Activated naive CD4-positive, alpha-beta T cell treated with anti-CD3 and anti-CD28 coated beads, Interleukin-2, amount 50 U/mL, for 24 hours (primary cell): ENCODE measurements around the gene CASKIN2.
"Not testable (repeated sequence)": the region's sequence is repeated elsewhere in the genome, so short reads cannot be mapped to it uniquely, and the experiment has no call there.

Source experiments
- H3K27ac Mint-ChIP-seq: one replicate; pipeline ENCODE4 v1.8.0; 2021; ENCODE audit warnings: mild to moderate bottlenecking, mixed read lengths
- H3K27me3 Mint-ChIP-seq: one replicate; pipeline ENCODE4 v1.8.0; 2021; ENCODE audit warnings: mixed read lengths
- H3K36me3 Mint-ChIP-seq: one replicate; pipeline ENCODE4 v1.8.0; 2021; ENCODE audit warnings: mixed read lengths
- H3K4me1 Mint-ChIP-seq: one replicate; pipeline ENCODE4 v1.8.0; 2021; ENCODE audit warnings: mixed read lengths
- H3K4me3 Mint-ChIP-seq: one replicate; pipeline ENCODE4 v1.8.0; 2021; ENCODE audit warnings: mild to moderate bottlenecking, mixed read lengths
- H3K9me3 Mint-ChIP-seq: one replicate; pipeline ENCODE4 v1.8.0; 2021; ENCODE audit warnings: mixed read lengths

The CASKIN2 gene

DNA sequence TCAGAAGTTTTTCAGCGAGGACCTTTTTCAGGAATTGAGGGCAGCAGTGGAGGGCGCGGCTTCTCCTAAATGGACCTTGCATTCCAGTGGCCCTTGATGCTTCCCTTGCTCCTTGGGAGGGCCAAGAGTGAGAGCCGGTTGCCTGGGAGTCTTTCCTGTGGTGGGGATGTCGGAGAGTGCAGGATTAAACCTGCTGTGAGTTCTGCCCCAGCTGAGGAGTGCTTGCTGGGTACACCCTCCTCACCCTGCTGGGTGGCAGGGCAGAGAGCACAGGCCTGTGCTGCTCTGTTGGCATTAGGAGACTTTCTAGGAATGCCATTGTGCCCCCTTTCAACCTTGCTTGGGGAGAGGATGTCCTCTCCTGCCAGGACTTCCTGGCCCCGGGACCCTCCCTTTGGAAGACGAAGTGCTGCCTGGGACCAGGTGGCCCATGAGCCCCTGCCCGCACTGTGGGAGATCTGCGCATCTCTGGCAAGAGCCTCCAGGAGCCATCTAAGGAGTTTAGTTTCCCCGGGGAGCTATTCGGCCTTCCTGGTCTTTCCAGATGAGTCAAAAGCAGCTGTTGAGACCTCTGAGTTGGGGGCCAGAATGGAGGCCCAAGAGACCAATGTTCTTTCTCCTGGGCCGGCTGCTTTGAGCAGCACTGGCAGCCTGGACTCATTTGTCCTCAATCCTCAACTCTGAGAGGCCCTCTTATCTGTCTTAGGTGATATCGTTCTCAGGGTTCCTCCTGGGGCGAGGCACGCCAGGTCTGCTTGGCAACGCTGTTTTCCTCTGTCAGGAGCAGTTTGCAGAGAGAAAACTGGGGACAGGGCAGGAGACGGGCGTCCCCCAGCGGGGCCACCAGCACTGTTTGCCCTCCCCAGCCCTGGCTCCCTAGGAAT lies 15.7 kb upstream of the CASKIN2 start:
- Mint-ChIP-seq H3K4me1 (peaks cover 32% of the 10 kb centered on the region), H3K9me3 (no peaks in the 10 kb centered on the region), H3K27ac (no peak overlapping the region), H3K27me3 (no peaks in the 10 kb centered on the region), H3K36me3 (no peaks in the 10 kb centered on the region), H3K4me3 (no peak overlapping the region)

DNA sequence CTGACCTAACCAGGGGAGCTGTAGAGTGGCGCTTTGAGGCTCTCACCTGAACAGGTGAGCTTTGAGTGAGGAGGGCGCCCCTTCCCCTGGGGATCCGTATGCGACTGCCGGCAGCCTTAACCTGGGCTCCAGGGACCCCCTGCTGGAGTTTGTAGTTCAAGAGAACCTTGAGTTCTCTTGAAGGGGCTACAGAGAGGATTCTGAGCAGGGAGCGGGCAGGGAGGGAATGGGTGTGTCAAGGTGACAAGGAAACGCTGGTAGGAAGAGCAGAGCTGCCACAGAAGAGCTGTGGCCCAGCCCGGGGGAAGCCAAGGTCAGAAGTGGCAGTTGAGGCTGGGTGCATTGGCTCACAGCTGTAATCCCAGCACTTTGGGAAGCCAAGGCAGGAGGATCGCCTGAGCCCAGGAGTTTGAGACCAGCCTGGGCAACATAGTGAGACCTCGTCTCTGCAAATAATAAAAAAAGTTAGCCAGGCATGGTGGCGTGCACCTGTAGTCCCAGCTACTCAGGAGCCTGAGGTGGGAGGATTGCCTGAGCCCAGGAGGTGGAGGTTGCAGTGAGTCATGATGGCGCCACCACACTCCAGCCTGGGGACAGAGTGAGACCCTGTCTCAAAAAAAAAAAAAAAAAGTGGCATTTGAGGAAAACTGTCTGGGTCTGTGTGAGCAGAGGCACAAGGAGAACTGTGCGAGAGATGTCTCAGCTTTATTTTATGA lies 11.4 kb upstream of the CASKIN2 start:
- Mint-ChIP-seq H3K9me3 (no peaks in the 10 kb centered on the region), H3K4me1 (peaks cover 7% of the 10 kb centered on the region), H3K4me3 (peak overlapping the region; percentile 81), H3K27ac (no peak overlapping the region), H3K27me3 (no peaks in the 10 kb centered on the region), H3K36me3 (peaks cover 3% of the 10 kb centered on the region)

DNA sequence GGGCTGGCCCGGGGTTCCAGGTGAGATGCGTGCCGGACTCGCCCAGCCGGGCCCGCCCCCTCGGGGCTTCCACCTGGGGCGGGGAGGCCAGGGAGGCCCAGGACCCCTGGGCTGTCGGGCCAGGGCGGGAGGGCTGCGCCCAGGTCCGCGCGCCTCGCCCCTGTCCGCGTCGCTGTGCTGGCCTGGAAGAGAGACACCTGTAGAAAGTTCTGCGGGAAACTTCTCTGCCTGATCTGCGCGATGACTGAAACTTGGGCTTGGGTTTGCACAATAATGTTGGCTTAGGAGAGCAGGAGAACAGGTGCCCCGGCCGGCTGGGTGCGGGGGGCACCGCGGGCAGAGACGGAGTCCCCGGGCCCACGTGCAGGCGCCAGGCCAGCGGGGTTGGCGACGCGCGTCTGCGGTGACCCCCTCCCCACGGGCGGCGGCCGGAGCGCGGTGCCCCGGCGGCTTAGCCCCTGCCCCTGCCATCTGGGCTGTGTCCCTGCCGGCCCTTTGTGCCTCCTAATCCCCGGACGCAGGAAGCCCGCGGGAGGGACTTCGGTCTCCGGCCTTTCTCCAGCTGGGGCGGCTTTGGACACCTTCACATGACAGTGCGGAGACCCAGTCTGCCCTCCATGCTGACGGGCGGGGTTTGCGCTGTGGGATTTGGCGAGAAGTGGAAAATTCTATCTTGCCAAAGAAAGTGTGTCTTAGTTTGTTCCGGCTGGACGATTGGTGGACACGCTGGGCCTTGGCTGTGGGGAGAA lies 10.6 kb upstream of the CASKIN2 start:
- H3K27me3 Mint-ChIP-seq, result no peaks in the 10 kb centered on the region
- H3K27ac Mint-ChIP-seq, result no peak overlapping the region
- no peaks in the 10 kb centered on the region for H3K9me3 Mint-ChIP-seq
- H3K4me1 Mint-ChIP-seq, result peaks cover 7% of the 10 kb centered on the region
- peaks cover 3% of the 10 kb centered on the region for H3K36me3 Mint-ChIP-seq
- H3K4me3 Mint-ChIP-seq, result peak overlapping the region; percentile 81

GRCh38 chr17:75524970-75525805 lies 9.9 kb upstream of the CASKIN2 start, which contains the start of gene LLGL2:
TSS of gene LLGL2 (plus strand) at chr17:75525697. CDS start at chr17:75543427, 17,730 bp downstream.
- H3K36me3 Mint-ChIP-seq, result peaks cover 3% of the 10 kb centered on the region
- no peaks in the 10 kb centered on the region for H3K27me3 Mint-ChIP-seq
- H3K4me3 Mint-ChIP-seq, result peak within 1 kb of the TSS; percentile 81
- H3K4me1 Mint-ChIP-seq, result peaks cover 7% of the 10 kb centered on the region
- no peaks in the 10 kb centered on the region for H3K9me3 Mint-ChIP-seq
- H3K27ac Mint-ChIP-seq, result no peak within 1 kb of the TSS

DNA sequence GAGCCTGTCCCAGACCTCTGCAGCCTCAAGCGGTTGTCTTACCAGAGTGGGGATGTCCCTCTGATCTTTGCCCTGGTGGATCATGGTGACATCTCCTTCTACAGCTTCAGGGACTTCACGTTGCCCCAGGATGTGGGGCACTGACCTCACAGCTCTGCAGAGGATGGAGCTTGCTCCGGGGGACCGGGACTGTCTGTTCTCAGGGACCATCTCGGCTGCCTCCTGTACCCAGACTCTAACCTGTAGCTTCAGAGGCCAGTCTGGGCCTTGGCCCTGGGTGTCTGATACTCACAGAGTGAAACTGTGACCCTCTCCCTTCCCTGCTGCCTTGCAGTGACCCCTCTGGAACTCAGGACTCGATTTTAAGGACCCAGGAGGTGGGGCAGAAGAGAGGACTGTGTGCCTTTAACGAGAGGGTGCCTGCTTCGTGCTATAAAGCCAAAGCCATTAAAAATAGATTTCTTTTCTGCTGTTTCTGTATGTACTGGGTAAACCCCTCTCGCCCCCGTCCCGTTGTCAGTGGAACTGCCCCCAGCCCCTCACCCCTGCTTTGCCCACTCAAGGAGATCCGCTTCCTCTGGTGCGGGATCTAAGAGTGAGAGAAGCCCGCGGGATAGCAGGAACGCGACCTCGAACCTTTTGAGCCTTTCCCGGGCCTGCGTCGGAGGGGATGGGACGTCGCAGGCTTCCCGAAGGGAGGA lies 9.1 kb upstream of the CASKIN2 start:
- Mint-ChIP-seq H3K27me3 (no peaks in the 10 kb centered on the region), H3K4me1 (peaks cover 7% of the 10 kb centered on the region), H3K27ac (no peak overlapping the region), H3K9me3 (no peaks in the 10 kb centered on the region), H3K36me3 (peaks cover 3% of the 10 kb centered on the region), H3K4me3 (peak overlapping the region; percentile 51)

- Mint-ChIP-seq H3K4me3 (no peak overlapping the region), H3K27me3 (no peaks in the 10 kb centered on the region), H3K27ac (no peak overlapping the region), H3K36me3 (peaks cover 4% of the 10 kb centered on the region), H3K9me3 (no peaks in the 10 kb centered on the region), H3K4me1 (peaks cover 13% of the 10 kb centered on the region)
Observed at GRCh38 chr17:75523647-75524046, 8.3 kb upstream of the CASKIN2 start.

DNA sequence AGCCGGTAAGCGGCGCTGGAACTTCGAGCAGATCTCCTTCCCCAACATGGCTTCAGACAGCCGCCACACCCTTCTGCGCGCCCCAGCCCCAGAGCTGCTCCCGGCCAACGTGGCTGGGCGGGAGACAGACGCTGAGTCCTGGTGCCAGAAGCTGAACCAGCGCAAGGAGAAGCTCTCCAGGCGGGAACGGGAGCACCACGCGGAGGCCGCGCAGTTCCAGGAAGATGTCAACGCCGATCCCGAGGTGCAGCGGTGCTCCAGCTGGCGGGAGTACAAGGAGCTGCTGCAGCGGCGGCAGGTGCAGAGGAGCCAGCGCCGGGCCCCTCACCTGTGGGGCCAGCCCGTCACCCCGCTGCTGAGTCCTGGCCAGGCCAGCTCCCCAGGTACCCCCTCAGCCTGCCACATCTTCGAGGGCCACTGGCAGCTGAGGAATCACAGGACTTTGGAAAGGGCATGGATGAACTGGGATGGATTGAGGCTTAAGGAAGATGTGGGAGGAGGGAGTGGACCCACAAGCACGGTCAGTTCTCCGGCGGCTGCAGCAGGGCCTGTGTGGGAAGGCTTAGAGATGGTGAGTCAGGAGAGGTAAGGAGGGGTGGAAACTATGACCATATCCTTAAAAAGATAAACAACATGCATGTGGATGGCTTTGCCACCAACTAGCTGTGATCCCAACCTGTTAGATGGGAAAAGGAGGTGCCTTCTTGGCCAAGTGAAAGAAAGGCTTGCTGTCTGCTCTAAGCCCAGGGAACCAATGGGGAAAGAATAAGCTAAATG lies 6.8 kb upstream of the CASKIN2 start:
- no peaks in the 10 kb centered on the region for H3K9me3 Mint-ChIP-seq
- no peaks in the 10 kb centered on the region for H3K27me3 Mint-ChIP-seq
- H3K4me3 Mint-ChIP-seq, result no peak overlapping the region
- H3K36me3 Mint-ChIP-seq, result peaks cover 13% of the 10 kb centered on the region
- no peak overlapping the region for H3K27ac Mint-ChIP-seq
- H3K4me1 Mint-ChIP-seq, result peaks cover 29% of the 10 kb centered on the region

DNA sequence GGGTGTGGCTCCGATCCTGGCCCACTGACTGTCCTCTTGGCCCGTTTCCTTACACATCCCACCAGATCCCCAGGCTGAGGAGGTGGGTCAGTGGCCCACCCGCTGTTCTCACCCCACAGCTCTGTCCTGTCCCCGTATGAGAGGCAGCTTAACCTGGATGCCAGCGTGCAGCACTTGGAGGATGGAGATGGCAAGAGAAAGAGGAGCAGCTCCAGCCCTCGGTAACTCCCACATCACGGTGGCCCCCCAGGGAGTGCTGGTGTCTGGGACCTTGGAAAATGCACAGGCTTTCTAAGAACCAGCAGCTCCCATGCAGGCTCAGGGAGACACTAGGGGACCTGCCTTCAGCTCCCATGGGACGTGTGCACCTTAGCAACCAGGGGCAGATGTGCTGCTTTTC lies 6.0 kb upstream of the CASKIN2 start:
- H3K27me3 Mint-ChIP-seq, result no peaks in the 10 kb centered on the region
- peaks cover 25% of the 10 kb centered on the region for H3K4me1 Mint-ChIP-seq
- no peaks in the 10 kb centered on the region for H3K9me3 Mint-ChIP-seq
- H3K4me3 Mint-ChIP-seq, result no peak overlapping the region
- H3K36me3 Mint-ChIP-seq, result peaks cover 13% of the 10 kb centered on the region
- no peak overlapping the region for H3K27ac Mint-ChIP-seq

GRCh38 chr17:75520413-75520812 lies 5.1 kb upstream of the CASKIN2 start:
- not testable (repeated sequence) for H3K27ac Mint-ChIP-seq, H3K27me3 Mint-ChIP-seq, H3K4me3 Mint-ChIP-seq, H3K9me3 Mint-ChIP-seq
- Mint-ChIP-seq H3K4me1 (peaks cover 23% of the 10 kb centered on the region), H3K36me3 (peaks cover 13% of the 10 kb centered on the region)

DNA sequence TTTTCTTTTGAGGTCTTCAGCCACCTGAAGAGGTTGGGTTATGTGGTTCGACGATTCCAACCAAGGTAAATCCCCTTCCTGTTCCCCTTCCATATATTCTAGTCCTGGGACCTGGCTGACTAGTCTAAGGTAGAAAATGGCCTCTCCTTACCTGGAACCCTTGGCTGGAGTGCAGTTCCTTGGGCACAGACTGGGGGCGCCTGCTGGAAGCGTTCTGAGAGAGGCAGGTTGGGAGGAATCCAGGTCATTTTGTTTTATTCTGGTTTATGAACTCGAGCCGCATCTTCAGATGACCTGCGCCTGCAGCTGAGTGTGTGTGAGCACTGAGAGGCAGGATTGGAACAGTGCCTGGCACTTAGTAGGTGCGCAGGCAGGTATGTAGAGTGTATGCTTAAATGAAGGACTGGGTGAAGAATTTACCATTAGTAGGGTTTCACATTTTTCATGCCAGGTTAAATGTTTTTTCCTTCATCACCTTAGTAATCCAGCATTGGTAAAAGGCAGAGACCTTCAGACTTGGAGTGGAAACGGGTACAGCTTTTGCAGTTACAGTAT lies 3.7 kb upstream of the CASKIN2 start:
- Mint-ChIP-seq H3K9me3 (no peaks in the 10 kb centered on the region), H3K4me3 (no peak overlapping the region), H3K27me3 (no peaks in the 10 kb centered on the region), H3K4me1 (peaks cover 23% of the 10 kb centered on the region), H3K36me3 (peaks cover 13% of the 10 kb centered on the region), H3K27ac (peak overlapping the region; percentile 79)

- Mint-ChIP-seq H3K27ac (peak overlapping the region; percentile 79), H3K4me3 (peak overlapping the region; percentile 75)
Observed at GRCh38 chr17:75518201-75518600, 2.9 kb upstream of the CASKIN2 start.

DNA sequence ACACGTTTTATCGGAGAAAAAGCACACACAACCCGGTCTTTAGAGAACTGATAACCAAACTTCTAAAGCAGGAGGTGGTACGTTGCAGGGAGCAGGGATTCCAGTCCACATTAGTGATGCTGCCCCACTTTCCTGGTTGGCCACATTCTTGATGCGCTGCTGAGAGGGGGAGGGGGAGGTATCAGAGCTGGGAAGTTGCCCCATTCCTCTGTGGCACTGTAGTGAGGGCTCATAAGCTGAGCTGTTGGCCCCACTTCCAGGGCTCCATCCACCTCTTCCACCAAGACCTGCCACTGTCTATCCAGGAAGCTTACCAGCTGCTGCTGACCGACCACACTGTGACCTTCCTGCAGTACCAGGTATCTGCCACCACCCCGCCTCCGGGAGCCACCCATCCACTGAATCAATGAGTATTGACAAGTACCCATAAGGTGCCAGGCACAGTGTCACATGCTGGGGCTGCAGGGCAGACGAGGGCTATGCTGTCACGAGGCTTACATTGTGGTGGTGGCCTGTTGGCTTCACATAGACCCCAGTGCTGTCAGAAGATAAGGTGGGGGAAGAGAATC lies 2.0 kb upstream of the CASKIN2 start:
- Mint-ChIP-seq H3K27me3 (no peaks in the 10 kb centered on the region), H3K9me3 (no peaks in the 10 kb centered on the region), H3K27ac (peak overlapping the region; percentile 79), H3K4me1 (peaks cover 23% of the 10 kb centered on the region), H3K36me3 (peaks cover 12% of the 10 kb centered on the region), H3K4me3 (peak overlapping the region; percentile 75)

More at GRCh38 chr17:75518201-75518600, 2.9 kb upstream of the CASKIN2 start:
- no peaks in the 10 kb centered on the region for H3K9me3 Mint-ChIP-seq
- peaks cover 23% of the 10 kb centered on the region for H3K4me1 Mint-ChIP-seq
- H3K36me3 Mint-ChIP-seq, result peaks cover 13% of the 10 kb centered on the region
- no peaks in the 10 kb centered on the region for H3K27me3 Mint-ChIP-seq

GRCh38 chr17:75516619-75517296 lies 1.4 kb upstream of the CASKIN2 start:
- no peaks in the 10 kb centered on the region for H3K9me3 Mint-ChIP-seq
- peaks cover 23% of the 10 kb centered on the region for H3K4me1 Mint-ChIP-seq
- peak overlapping the region; percentile 75 for H3K4me3 Mint-ChIP-seq
- H3K27ac Mint-ChIP-seq, result no peak overlapping the region
- peaks cover 10% of the 10 kb centered on the region for H3K36me3 Mint-ChIP-seq
- H3K27me3 Mint-ChIP-seq, result no peaks in the 10 kb centered on the region
